Subcutaneous adipose tissue (tissue), 4 donors: ENCODE results near the gene THEM5. TPM values are rescaled to one million over a fixed set of nuclear protein-coding genes. Genes with fewer than 3 reads are reported as not detected.

Experiments
- small RNA-seq: library from RNA; depleted of rRNA; stranded (forward); fragments of <200 nt; gene quantifications from one replicate; pipeline ENCODE3, GENCODE V24; 2016
- total RNA-seq, 4 donors: library from RNA; depleted of rRNA; stranded (reverse); fragments of >200 nt; gene quantifications; one replicate each; pipeline ENCODE4 v1.1.0, GENCODE V29; 2016
- TF ChIP-seq, protein P1 (sequence below): fragments of 450-650 bp; IDR thresholded peaks from one replicate; pipeline ENCODE4 v1.5.1; 2016; ENCODE audit warnings: low read depth, mild to moderate bottlenecking, control low read depth, antibody characterized with exemption, moderate library complexity

THEM5 gene
- total RNA-seq, 4 donors from 2014 or later: not detected

DNA sequence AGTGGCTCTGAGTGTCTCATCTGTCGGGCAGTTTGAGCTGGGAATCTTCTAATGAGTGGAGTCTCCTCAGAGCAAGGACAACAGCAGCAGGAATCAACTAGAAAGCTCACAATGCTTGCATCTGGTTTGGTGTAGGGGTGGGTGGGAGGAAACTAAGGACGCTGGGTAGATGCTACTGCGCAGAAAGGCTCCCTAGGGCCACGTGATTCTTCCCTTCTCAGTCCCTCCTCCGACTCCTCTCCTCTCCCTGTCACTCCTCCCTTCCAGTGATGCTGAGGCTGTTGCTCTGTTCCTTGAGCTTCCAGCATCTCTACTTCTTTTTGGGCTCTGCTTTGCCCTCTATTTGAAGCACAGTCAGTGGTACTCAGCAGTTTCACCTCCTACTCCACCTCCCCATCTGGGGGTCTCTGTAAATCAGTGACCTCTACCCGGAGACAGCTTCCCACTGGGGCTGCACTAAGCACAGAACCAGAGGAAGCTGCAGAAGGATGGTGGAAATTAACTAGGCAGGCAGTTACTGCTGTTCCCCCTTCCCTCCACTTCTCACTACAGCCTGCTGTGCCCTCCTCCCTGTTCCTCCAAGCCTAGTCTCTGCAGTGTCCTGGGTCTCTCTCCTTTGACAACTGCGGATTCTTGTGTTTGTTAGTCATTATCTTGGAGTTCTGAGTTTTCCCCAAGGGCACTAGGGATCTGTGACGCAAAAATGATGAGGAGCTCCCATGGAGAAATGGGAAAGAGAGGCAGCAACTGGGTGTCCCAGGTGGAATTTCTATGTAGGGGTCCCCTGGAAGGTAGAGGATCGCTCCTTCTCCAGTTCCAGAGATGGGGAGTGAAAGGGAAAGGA is 54.1 kb downstream of the THEM5 start:
- TF ChIP-seq, protein P1, sequence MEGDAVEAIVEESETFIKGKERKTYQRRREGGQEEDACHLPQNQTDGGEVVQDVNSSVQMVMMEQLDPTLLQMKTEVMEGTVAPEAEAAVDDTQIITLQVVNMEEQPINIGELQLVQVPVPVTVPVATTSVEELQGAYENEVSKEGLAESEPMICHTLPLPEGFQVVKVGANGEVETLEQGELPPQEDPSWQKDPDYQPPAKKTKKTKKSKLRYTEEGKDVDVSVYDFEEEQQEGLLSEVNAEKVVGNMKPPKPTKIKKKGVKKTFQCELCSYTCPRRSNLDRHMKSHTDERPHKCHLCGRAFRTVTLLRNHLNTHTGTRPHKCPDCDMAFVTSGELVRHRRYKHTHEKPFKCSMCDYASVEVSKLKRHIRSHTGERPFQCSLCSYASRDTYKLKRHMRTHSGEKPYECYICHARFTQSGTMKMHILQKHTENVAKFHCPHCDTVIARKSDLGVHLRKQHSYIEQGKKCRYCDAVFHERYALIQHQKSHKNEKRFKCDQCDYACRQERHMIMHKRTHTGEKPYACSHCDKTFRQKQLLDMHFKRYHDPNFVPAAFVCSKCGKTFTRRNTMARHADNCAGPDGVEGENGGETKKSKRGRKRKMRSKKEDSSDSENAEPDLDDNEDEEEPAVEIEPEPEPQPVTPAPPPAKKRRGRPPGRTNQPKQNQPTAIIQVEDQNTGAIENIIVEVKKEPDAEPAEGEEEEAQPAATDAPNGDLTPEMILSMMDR: no peak

DNA sequence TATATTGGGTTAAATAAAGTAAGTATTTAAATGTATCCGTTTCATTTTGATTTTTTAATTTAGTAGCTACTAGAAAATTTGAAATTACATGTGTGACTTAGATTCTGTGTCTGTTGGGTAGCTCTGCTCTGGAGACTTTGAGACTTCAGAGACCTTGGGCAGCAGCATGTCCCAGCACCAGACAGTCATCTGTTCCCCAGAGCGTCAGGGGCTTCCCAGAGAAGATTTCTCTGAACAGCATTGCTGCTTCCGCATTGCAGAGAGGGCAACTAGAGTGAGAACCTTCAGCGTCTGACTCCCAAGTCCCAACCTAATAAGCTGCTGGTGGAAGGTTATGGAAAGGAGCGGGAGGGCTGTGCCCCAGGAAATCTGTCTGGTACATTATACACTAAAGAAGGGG is 54.9 kb downstream of the THEM5 start:
- TF ChIP-seq, protein P1: no peak

Small RNA genes lying within 50 kb of the gene (small RNA-seq; reads per million reads assigned to genes)
- gene RF00019: 0.49 reads per million

Other genes starting within 250 kb of the THEM5 start
- 10 to 100 TPM; 30.0 to 62.2 (median 46.6) TPM for gene SNX27, start 241.7 kb downstream of the THEM5 start, total RNA-seq
- not detected for gene CELF3, start 136.9 kb downstream of the THEM5 start, total RNA-seq
- gene RIIAD1, start 132.2 kb downstream of the THEM5 start, total RNA-seq: not detected
- gene MRPL9, start 90.2 kb downstream of the THEM5 start, total RNA-seq: 10 to 100 TPM; 52.7 to 75.7 (median 57.8) TPM
- 10 to 100 TPM in 2 of 4 donors, 1 to 10 TPM in 2; 5.9 to 10.5 (median 8.3) TPM for gene TDRKH, start 63.2 kb downstream of the THEM5 start, total RNA-seq
- gene LINGO4, start 48.3 kb downstream of the THEM5 start, total RNA-seq: not detected
- gene RORC, start 21.9 kb downstream of the THEM5 start, total RNA-seq: 1 to 10 TPM in 3 of 4 donors, under 1 TPM in 1; 0.98 to 6.4 (median 2.9) TPM
- under 1 TPM in 1 of 4 donors, not detected in 3; 0.68 TPM for gene C2CD4D, start 13.9 kb downstream of the THEM5 start, total RNA-seq
- 10 to 100 TPM; 20.7 to 34.2 (median 26.5) TPM for gene THEM4, start 55.8 kb upstream of the THEM5 start, total RNA-seq
- gene S100A10, start 140.1 kb upstream of the THEM5 start, total RNA-seq: 100 to 1,000 TPM; 152 to 404 (median 235) TPM
- gene S100A11, start 183.3 kb upstream of the THEM5 start, total RNA-seq: 100 to 1,000 TPM; 116 to 496 (median 319) TPM
- not detected for gene TCHHL1, start 235.4 kb upstream of the THEM5 start, total RNA-seq